Measurements from ENCODE around the gene RNF6.

- TF ChIP-seq CTCF (conservative IDR thresholded peaks at IDR 0.05 in 1 of 2, IDR thresholded peaks at IDR 0.05 in 1 of 2; ENCODE audit: low read depth in 1 of 2, low read length in 2 of 2) (no peak), EZH2 (IDR thresholded peaks at IDR 0.05; ENCODE audit: low read length, missing control alignments) (no peak)
Measured at GRCh38 chr13:26221399-26221720, 754 bp downstream of the RNF6 start.

Data from fibroblast of lung (primary cell).